Smooth muscle cell (in vitro differentiated cells): ENCODE data around the gene F13A1. TPM values are rescaled to one million over a fixed set of nuclear protein-coding genes. Genes with fewer than 3 reads are reported as not detected.

Experiments used
- DNase-seq: peaks from one replicate; lab custom pipeline; 2025; ENCODE audit not compliant: unreplicated experiment; lab: John Stamatoyannopoulos, UW
- H2AFZ ChIP-seq: fragments of 200-600 bp; sonication (generic); 2 replicates; pipeline ENCODE4 v1.6.0; 2016; ENCODE audit warnings: antibody characterized with exemption, low read depth, mild to moderate bottlenecking
- H3F3A ChIP-seq: fragments of 200-600 bp; sonication (generic); 2 replicates; pipeline ENCODE4 v1.6.0; 2017; ENCODE audit warnings: antibody characterized with exemption, low read depth
- H3K27ac ChIP-seq: fragments of 200-600 bp; sonication (generic); 2 replicates; pipeline ENCODE4 v1.5.1; 2016; ENCODE audit warnings: low read depth, mild to moderate bottlenecking
- H3K27me3 ChIP-seq: fragments of 200-600 bp; sonication (generic); 2 replicates; pipeline ENCODE4 v1.6.1; 2016; ENCODE audit warnings: low read depth, mild to moderate bottlenecking
- H3K36me3 ChIP-seq: fragments of 200-600 bp; sonication (generic); 2 replicates; pipeline ENCODE4 v1.5.1; 2016; ENCODE audit warnings: low read depth
- H3K4me1 ChIP-seq: fragments of 200-600 bp; sonication (generic); 2 replicates; pipeline ENCODE4 v1.5.1; 2016; ENCODE audit warnings: low read depth
- H3K4me2 ChIP-seq: fragments of 200-600 bp; sonication (generic); 2 replicates; pipeline ENCODE4 v1.6.0; 2016; ENCODE audit warnings: mild to moderate bottlenecking
- H3K4me3 ChIP-seq: fragments of 200-600 bp; sonication (generic); 2 replicates; pipeline ENCODE4 v1.5.1; 2016; ENCODE audit warnings: mild to moderate bottlenecking
- H3K79me2 ChIP-seq: fragments of 200-600 bp; sonication (generic); 2 replicates; pipeline ENCODE4 v1.6.0; 2016; ENCODE audit warnings: low read depth, mild to moderate bottlenecking
- H3K9ac ChIP-seq: fragments of 200-600 bp; sonication (generic); 2 replicates; pipeline ENCODE4 v1.6.0; 2016; ENCODE audit warnings: low read depth
- H3K9me3 ChIP-seq: fragments of 200-600 bp; sonication (generic); replicated peaks from 2 replicates; pipeline ENCODE4 v1.5.1; 2016; ENCODE audit warnings: low read depth
- H4K20me1 ChIP-seq: fragments of 200-600 bp; sonication (generic); 2 replicates; pipeline ENCODE4 v1.6.0; 2016; ENCODE audit warnings: low read depth
- WGBS: methylation state at CpG from one replicate; pipeline ENCODE4 v1.1.7; 2016; ENCODE audit warnings: low lambda C conversion rate; 5-methylcytosine and 5-hydroxymethylcytosine counted together
- polyA plus RNA-seq: library from polyadenylated mRNA; unstranded; fragments of >200 nt; fragmentation: Nextera tagmentation; extraction: Ambion mirVana; gene quantifications from 2 replicates; pipeline ENCODE4 v1.2.1, GENCODE V29; 2016
- total RNA-seq: library from RNA; depleted of rRNA; stranded (reverse); fragments of >200 nt; gene quantifications from 2 replicates; pipeline ENCODE4 v1.2.3, GENCODE V29; 2014
- TF ChIP-seq, protein P1 (sequence below): fragments of 200-600 bp; sonication (generic); IDR thresholded peaks from 2 replicates; pipeline ENCODE4 v1.5.1; 2017; ENCODE audit warnings: borderline replicate concordance, mild to moderate bottlenecking, antibody characterized with exemption; ENCODE audit not compliant: insufficient read depth, poor library complexity, severe bottlenecking

Gene F13A1
- total and polyA plus RNA-seq, 2 experiments from 2014 or later: 0.22 TPM; not detected in 1

GRCh38 chr6:6331946-6332601 is 11.6 kb upstream of the F13A1 start:
- Histone ChIP-seq H3F3A (no peaks in the 10 kb centered on the region), H3K9ac (no peak overlapping the region), H3K9me3 (no peaks in the 10 kb centered on the region), H3K27ac (no peak overlapping the region), H4K20me1 (no peaks in the 10 kb centered on the region), H2AFZ (no peak overlapping the region), H3K27me3 (no peaks in the 10 kb centered on the region), H3K79me2 (no peaks in the 10 kb centered on the region), H3K4me3 (no peak overlapping the region), H3K36me3 (no peaks in the 10 kb centered on the region), H3K4me2 (peak overlapping the region; percentile 17), H3K4me1 (no peaks in the 10 kb centered on the region)
- DNase-seq: no peak
- WGBS: 62% methylated on average over 6 of the region's 6 CpGs
- TF ChIP-seq, protein P1, sequence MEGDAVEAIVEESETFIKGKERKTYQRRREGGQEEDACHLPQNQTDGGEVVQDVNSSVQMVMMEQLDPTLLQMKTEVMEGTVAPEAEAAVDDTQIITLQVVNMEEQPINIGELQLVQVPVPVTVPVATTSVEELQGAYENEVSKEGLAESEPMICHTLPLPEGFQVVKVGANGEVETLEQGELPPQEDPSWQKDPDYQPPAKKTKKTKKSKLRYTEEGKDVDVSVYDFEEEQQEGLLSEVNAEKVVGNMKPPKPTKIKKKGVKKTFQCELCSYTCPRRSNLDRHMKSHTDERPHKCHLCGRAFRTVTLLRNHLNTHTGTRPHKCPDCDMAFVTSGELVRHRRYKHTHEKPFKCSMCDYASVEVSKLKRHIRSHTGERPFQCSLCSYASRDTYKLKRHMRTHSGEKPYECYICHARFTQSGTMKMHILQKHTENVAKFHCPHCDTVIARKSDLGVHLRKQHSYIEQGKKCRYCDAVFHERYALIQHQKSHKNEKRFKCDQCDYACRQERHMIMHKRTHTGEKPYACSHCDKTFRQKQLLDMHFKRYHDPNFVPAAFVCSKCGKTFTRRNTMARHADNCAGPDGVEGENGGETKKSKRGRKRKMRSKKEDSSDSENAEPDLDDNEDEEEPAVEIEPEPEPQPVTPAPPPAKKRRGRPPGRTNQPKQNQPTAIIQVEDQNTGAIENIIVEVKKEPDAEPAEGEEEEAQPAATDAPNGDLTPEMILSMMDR: no peak

DNA sequence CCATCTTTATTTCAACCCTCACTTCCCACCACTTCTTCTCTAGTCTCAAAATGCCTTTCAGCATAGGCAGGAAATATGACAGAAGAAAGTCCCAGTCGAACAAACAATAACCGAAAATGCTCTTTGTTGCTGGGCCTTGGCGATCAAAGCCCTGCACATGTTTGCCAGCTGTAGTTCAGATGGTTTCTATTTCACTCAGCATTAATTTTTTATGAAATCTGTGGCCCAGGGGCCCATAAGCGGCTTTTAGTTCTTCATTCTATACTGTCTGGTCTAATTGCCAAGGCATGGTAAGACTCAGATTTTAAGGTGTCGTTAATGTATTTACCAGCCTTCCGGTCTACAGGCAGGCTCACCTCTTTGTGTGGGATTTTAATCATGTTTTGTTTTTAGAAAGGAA is 10.9 kb upstream of the F13A1 start:
- Histone ChIP-seq H3K36me3 (no peaks in the 10 kb centered on the region), H2AFZ (no peak overlapping the region), H3K4me2 (peak overlapping the region; percentile 17), H3K79me2 (no peaks in the 10 kb centered on the region), H3K9ac (no peak overlapping the region), H3F3A (no peaks in the 10 kb centered on the region), H4K20me1 (no peaks in the 10 kb centered on the region), H3K27me3 (peaks cover 2% of the 10 kb centered on the region), H3K27ac (no peak overlapping the region), H3K4me1 (no peaks in the 10 kb centered on the region), H3K9me3 (no peaks in the 10 kb centered on the region), H3K4me3 (no peak overlapping the region)
- TF ChIP-seq, protein P1: no peak
- DNase-seq: no peak
- 85% methylated on average over 6 of the region's 6 CpGs for WGBS

- TF ChIP-seq, protein P1: no peak
- H3K9ac ChIP-seq: no peak overlapping the region
- 88% methylated on average over 1 of the region's 1 CpG for WGBS
- no peaks in the 10 kb centered on the region for H3K36me3 ChIP-seq
- DNase-seq: no peak
- H3K4me3 ChIP-seq: no peak overlapping the region
- H2AFZ ChIP-seq: no peak overlapping the region
- H3K9me3 ChIP-seq: no peaks in the 10 kb centered on the region
- peaks cover 8% of the 10 kb centered on the region for H3K27me3 ChIP-seq
- no peaks in the 10 kb centered on the region for H3F3A ChIP-seq
- H3K79me2 ChIP-seq: no peaks in the 10 kb centered on the region
- H3K27ac ChIP-seq: no peak overlapping the region
- no peak overlapping the region for H3K4me2 ChIP-seq
- H4K20me1 ChIP-seq: no peaks in the 10 kb centered on the region
- no peaks in the 10 kb centered on the region for H3K4me1 ChIP-seq
Measured at GRCh38 chr6:6330407-6330806, 9.9 kb upstream of the F13A1 start.

DNA sequence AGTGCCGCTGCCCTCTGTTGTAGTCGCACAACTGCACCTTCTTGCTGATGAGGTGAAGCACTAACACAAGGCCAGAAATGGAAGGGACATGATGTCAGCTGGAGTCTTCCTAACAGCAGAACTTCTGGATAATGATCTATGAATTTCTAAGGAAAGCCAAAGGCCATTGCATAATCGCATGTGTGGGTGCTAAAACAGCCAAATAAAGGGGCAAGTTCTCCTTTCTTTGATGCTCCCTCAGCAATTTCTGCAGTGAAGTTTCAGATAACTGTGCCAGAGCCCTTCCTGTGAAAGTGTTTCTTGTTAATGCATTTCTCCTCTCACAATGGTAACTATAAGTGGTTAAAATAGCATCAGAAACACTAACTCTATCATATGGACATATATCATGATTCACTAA is 8.0 kb upstream of the F13A1 start:
- Histone ChIP-seq H3K4me3 (no peak overlapping the region), H3K4me1 (no peaks in the 10 kb centered on the region), H3K27me3 (peaks cover 17% of the 10 kb centered on the region), H2AFZ (no peak overlapping the region), H3F3A (no peaks in the 10 kb centered on the region), H3K79me2 (no peaks in the 10 kb centered on the region), H3K9me3 (no peaks in the 10 kb centered on the region), H4K20me1 (no peaks in the 10 kb centered on the region), H3K36me3 (no peaks in the 10 kb centered on the region), H3K9ac (no peak overlapping the region), H3K27ac (no peak overlapping the region), H3K4me2 (no peak overlapping the region)
- WGBS: 87% methylated on average over 3 of the region's 3 CpGs
- DNase-seq: no peak
- TF ChIP-seq, protein P1: no peak
